Stimulated activated CD4-positive, alpha-beta T cell treated with anti-CD3 and anti-CD28 coated beads, Interleukin-15, amount 100 ng/mL, for 48 hours (primary cell): Measurements from ENCODE around the gene FZR1.

ENCODE experiments used
- DNase-seq, 2 donors: peaks; one replicate each; pipeline ENCODE4 v3.0.0-alpha.2; 2020; ENCODE audit warnings: low read depth in 2 of 2

Gene FZR1

DNA sequence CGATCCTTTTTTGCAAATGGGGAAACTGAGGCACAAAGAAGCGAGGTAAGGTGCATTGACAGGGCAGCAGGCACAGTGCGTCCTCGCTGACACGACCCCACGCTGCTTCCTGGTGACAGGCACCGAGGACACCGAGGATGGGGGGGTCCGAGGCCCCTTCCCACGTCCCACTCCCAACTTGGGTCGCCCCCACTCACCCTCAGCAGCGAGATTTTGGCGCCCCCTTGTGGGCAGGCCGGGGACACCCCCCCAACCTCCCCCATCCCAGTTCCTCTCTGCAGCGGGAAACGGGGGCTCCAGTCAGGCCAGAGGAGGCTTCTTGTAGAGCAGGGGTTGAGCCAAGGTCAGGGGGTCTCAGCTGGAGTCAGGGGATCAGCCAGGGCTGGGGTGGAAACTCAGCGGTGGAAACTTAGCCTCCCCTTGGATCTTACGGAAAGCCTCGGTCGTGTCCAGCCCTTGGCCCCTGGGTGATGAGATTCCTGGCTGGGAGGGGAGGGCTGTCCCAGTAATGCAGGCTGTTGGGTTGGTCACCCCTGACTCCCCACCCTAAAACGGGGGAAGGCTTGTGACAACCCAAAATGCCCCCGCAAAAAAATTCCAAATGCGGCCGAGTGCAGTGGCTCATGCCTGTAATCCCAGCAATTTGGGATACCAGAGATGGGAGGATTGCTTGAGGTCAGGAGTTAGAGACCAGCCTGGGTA, 34.0 kb upstream of the FZR1 start:
- DNase-seq = peak in 1 of 2 donors; percentile 25

GRCh38 chr19:3474010-3474409, 32.1 kb upstream of the FZR1 start:
- DNase-seq = no peak

- no peak for DNase-seq
Measured at GRCh38 chr19:3474614-3475013, 31.5 kb upstream of the FZR1 start.

DNA sequence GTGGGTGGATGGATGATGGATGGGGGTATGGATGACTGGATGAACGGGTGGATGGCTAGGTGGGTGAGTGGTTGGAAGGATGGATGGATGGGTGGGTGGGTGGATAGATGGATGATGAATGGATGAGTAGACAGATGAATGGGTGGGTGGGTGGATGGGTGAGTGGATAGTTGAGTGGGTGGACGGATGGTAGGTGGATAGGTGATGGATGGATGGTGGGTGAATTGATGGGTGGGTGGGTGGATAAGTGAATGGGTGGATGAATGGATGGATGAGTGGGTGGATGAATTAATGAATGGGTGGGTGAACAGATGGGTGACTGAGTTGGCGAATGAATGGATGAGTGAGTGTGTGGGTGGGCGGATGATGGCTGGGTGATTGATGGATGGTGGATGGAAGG, 30.7 kb upstream of the FZR1 start:
- DNase-seq = no peak

- no peak for DNase-seq
Measured at GRCh38 chr19:3476830-3477229, 29.3 kb upstream of the FZR1 start.

GRCh38 chr19:3477506-3477905, 28.6 kb upstream of the FZR1 start:
- no peak for DNase-seq

DNA sequence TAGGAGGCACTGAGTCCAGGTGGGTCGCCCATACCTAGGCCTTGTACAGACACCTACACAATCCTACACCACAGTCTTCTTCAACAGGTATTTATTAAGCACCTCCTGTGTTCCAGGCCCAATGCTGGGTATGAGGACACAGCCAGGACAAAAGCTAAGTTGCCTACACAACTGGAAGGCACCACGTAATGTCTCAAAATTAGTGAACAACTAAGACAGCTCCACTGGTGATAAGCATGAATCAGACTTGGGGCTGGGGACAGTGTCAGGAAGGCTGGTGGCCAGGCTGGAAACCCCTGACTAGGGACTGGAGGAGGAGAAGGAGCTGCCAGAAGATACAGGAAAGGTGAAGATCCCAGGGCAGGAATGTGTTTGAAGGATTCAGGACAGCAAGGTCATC, 28.2 kb upstream of the FZR1 start:
- DNase-seq = no peak

DNA sequence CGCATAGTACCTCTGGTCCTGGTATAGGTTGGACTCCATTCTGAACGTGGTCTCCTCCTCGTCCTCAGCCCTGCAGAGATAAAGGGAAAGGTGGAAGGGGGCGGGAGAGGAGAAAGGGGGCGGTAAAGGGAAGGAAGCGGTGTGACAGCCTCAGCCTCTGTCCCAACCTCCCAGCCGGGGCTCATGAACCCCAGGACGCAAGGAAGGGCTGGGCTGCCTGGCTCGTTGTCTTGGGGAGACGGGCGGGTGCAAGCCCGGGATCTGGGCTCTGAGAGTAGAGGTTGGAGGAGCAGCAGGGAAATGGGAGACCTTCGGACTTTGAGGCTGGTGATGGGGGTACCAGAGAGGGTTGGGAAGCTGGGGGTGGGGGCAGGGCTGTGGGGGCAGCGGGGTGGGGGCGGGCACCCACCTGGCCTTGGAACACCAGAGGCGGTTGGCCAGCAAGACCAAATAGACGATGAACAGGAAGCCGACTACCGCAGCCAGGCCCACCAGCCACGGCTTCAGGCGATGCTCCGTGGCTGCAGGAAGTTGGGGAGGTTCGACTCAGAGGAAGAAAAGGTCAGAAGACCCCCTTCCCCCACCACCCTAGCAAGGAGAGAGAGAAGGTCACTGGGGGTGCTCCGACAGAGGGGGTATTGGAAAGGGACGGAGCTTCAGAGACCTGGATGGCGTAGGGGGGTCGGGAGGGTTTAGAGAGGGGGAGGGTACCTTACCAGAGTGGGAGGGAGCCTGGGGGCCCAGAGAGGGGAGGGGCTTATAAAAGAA, 27.5 kb upstream of the FZR1 start:
- no peak for DNase-seq

DNA sequence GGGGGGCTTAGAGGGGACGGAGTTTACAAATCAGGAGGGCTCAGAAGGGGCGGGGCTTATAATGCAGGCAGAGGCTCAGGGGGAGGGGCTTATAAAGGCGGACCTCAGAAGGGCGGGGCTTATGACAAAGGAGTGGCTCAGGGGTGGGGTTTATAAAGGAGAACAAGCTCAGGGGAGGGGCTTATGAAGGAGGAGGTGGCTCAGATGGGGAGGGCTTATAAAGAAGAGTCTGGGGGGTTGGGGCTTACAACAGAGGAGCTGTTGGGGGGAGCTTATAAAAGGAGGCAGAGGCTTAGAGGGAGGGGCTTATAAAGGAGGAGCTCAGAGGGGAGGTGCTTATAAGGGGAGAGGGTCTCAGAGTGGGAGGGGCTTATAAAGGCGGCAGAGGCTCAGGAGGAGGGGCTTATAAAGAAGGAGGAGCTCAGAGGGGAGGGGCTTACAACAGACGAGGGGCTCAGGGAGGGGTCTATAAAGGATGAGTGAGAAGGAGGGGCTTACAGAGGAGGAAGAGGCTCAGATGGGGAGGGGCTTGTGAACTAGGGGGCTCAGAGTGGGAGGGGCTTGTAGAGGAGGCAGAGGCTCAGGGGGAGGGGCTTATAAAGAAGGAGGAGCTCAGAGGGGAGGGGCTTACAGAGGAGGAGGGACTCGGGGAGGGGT, 26.8 kb upstream of the FZR1 start:
- peak; percentile 26 to 35 for DNase-seq

- DNase-seq = peak in 1 of 2 donors; percentile 25
Measured at GRCh38 chr19:3479834-3480215, 26.3 kb upstream of the FZR1 start.

DNA sequence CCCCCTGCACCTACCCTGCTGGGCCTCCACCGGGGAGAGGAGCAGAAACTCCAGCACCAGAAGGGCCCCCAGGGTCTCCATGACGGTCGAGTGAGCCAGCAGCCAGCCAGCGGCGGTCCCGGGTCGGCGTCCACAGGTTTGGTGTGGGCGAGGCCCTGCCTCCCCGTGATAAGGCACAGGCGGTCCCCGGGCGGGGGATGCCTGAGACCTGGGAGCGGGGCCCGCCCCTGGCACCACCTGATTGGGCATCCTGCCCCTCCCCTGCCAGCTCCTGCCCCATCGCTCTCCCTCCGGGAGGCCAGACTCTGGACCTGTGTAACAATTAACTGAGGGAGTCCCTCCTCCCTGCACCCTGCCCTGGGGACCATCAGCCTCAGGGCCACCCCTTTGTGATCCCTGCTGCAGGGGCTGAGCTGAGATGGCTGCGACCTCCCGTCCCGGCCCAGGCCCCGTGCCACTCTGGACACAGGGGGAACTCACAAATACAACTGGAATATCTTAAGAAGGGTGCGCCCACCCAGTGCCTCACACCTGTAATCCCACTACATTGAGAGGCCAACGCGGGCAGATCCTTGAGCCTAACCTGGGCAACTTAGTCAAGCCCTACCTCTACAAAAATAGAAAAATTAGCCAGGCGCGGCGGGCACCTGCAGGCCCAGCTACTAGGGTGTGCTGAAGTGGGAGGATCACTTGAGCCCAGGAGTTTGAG, 25.6 kb upstream of the FZR1 start, which contains the start of gene SMIM24:
Gene SMIM24 (minus strand): TSS at position 143 of the 709 bp plus-strand sequence. CDS start 62 bp downstream, at position 81.
- DNase-seq = no peak

DNA sequence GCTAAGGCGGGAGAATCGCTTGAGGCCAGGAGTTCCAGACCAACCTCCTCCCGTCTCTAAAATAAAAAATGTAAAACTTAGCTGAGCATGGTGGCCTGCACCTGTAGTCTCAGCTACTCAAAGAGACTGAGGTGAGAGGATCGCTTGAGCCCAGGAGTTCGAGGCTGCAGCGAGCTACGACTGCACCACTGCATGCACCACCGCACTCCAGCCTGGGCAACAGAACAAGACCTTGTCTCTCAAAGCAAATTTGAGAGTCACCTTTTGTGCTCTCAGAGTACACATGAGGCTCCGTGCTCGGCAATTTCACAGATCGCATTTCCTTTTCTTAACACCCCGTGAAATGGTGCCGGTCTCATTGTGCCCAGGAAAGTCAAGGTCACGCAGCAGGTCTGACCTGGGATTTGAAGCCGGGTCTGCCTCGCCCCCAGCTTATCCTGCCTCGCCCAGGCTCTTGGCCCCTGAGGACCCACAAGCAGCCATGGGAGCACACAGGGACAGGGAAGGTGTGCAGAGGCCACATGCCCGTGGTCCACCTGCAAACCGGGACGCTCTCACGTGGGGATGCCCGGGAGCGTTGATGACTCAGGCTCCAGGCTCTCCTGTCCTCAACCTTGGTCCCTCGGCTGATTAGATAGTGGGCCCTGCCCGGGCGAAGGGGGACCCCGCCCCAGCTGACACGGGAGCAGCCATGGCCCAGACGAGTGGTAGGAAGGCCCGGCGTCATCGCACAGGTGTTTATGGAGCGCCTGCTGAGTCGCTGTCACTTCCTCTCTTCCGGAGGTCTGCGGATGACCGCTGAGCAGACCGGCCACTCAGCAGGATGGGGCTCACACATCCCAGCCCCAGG, 24.6 kb upstream of the FZR1 start:
- DNase-seq = no peak

GRCh38 chr19:3482507-3483225, 23.4 kb upstream of the FZR1 start:
- no peak for DNase-seq

GRCh38 chr19:3483226-3483628, 22.9 kb upstream of the FZR1 start, which contains the start of gene SMIM44:
TSS of gene SMIM44 (minus strand) at chr19:3483441. CDS start at chr19:3483403, 38 bp downstream.
- no peak for DNase-seq

GRCh38 chr19:3491396-3492119, 14.6 kb upstream of the FZR1 start:
- no peak for DNase-seq

- no peak for DNase-seq
Measured at GRCh38 chr19:3492131-3492839, 13.8 kb upstream of the FZR1 start.

DNA sequence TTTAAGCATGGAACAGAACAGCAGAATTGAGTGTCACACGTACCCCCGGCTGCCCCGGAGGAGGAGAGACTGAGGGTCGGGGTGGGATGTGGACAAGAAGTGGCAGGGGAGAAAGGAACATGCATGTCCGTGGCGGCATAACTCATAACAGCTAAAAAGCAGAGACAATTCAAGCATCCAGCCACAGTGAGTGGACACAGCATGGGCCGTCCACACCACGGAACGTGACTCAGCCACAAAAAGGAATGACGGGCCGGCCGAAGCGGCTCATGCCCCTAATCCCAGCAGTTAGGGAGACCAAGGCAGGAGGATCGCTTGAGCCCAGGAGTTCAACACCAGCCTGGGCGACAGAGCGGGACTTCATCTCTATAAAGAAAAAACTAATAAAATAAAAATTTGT, 13.2 kb upstream of the FZR1 start:
- no peak for DNase-seq

GRCh38 chr19:3493651-3494050, 12.5 kb upstream of the FZR1 start:
- no peak for DNase-seq

DNA sequence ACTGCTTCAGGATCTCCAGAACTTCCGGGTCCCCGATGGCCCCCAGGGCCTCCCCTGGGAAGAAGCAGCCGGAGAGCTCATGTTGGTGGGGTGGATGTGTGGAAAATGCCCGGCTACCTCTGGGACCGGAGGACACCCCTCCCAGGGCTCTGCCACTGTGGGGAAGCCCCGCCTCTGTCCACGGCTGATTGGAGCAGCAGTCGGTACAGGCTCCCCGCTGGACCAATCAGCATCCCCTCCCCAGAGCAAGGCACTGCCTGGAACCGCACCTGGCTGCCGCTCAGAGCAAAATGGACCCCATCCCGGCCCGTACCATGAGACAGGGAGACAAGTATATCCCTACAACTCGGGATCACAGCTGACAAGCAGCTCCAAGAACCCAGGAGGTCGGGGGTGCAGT, 12.1 kb upstream of the FZR1 start:
- DNase-seq = peak in 1 of 2 donors; percentile 47
